Kidney epithelial cell (primary cell): Measurements from ENCODE around the gene NTN1. TPM values are rescaled to one million over a fixed set of nuclear protein-coding genes. Genes with fewer than 3 reads are reported as not detected.

Source experiments
- DNase-seq: peaks from one replicate; pipeline ENCODE4 v3.0.0-alpha.2; 2010; ENCODE audit warnings: low read depth
- H3K27me3 ChIP-seq: 2 replicates; pipeline ENCODE4 v1.6.0; 2011; ENCODE audit warnings: low read length; ENCODE audit not compliant: control insufficient read depth, insufficient read depth
- H3K36me3 ChIP-seq: 2 replicates; pipeline ENCODE4 v1.5.1; 2011; ENCODE audit warnings: low read length; ENCODE audit not compliant: control insufficient read depth, insufficient read depth
- H3K4me3 ChIP-seq: 2 replicates; pipeline ENCODE4 v1.5.1; 2011; ENCODE audit warnings: low read depth, mild to moderate bottlenecking, control low read depth, low read length
- CTCF ChIP-seq: IDR thresholded peaks from 2 replicates; pipeline ENCODE4 v1.5.1; 2011; ENCODE audit warnings: mild to moderate bottlenecking, moderate library complexity, low read length, control low read depth, inconsistent platforms; ENCODE audit not compliant: insufficient read depth, poor library complexity, severe bottlenecking
- total RNA-seq: library from RNA; depleted of rRNA; stranded (reverse); fragments of >200 nt; gene quantifications from 2 replicates; pipeline ENCODE4 v1.2.3, GENCODE V29; 2015

The NTN1 gene
- total RNA-seq, 1 donor from 2014 or later: 15.2 TPM

- no peaks in the 10 kb centered on the region for H3K36me3 ChIP-seq
- TF ChIP-seq CTCF: no peak
- H3K27me3 ChIP-seq: no peaks in the 10 kb centered on the region
- DNase-seq: no peak
- H3K4me3 ChIP-seq: no peak overlapping the region
Measured at GRCh38 chr17:9110501-9110900, 89.2 kb downstream of the NTN1 start.

- TF ChIP-seq CTCF: peak; percentile 31
- H3K4me3 ChIP-seq: peak overlapping the region; percentile 21
- DNase-seq: peak; percentile 21
Measured at GRCh38 chr17:9115214-9116191, 94.2 kb downstream of the NTN1 start.

GRCh38 chr17:9116311-9116835, 95.1 kb downstream of the NTN1 start:
- no peaks in the 10 kb centered on the region for H3K27me3 ChIP-seq
- no peak overlapping the region for H3K4me3 ChIP-seq
- TF ChIP-seq CTCF: no peak
- H3K36me3 ChIP-seq: no peaks in the 10 kb centered on the region
- DNase-seq: no peak

More at GRCh38 chr17:9115214-9116191, 94.2 kb downstream of the NTN1 start:
- no peaks in the 10 kb centered on the region for H3K36me3 ChIP-seq
- no peaks in the 10 kb centered on the region for H3K27me3 ChIP-seq

- Histone ChIP-seq H3K36me3 (no peaks in the 10 kb centered on the region), H3K4me3 (no peak overlapping the region), H3K27me3 (no peaks in the 10 kb centered on the region)
- no peak for DNase-seq
- TF ChIP-seq CTCF: no peak
Measured at GRCh38 chr17:9116861-9117568, 95.7 kb downstream of the NTN1 start.

- no peaks in the 10 kb centered on the region for H3K27me3 ChIP-seq
- DNase-seq: no peak
- TF ChIP-seq CTCF: peak; percentile 28
- H3K36me3 ChIP-seq: no peaks in the 10 kb centered on the region
- no peak overlapping the region for H3K4me3 ChIP-seq
Measured at GRCh38 chr17:9120471-9120870, 99.2 kb downstream of the NTN1 start.
